GM19035 (cell line): ENCODE data around the gene TSPAN9.

ENCODE experiments used
- ATAC-seq: cut with Tn5 transposase; IDR thresholded peaks from one replicate; pipeline ENCODE4 v1.9.1; 2021; ENCODE audit not compliant: unreplicated experiment

Gene TSPAN9

DNA sequence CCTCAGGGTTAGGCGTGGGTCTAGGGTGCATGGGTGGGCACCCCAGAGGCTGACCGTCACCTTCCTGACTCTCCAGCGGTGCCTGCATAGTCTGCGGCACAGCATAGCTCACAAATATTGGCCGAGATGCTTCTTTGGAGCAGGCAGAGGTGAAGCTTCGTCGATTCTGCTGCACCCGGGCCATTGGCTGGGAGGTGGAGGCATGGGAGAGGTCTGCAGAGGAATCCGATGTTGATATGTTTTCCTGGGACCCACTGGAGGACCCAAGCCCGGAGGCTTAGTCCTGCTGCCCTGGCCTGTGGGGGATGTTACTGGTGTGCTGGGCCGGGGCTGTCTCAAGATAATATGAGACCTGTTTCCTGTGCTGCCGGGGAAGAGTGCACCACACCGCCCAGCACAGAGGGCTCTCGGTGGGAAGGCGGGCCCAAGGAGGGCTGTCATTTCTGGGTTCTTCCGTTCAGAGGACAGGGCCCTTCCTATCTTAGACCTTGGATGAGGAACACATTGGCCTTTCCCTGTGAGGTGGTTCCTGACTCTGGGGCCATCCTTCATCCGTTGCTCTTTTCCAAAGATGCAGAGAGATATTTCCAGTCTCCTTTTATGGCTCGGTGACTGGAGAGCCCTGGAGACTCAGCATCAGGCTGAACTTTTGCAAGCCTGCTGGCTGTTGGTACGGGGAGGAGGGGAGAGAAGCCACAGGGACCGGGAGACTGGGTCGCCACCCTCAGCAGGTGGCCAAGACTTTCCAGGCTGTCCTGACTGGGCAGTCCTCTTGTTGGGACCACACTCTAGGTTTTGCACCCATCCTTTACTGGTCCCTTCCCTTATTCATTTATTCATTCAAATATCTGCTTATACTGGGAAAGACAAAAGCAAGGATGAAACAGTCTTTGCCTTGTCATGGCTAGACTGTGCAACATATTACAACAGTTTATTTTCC lies 143.5 kb downstream of the TSPAN9 start:
- no peak for ATAC-seq

- ATAC-seq: no peak
These were observed 145.1 kb downstream of the TSPAN9 start for GRCh38 chr12:3222306-3222705.

GRCh38 chr12:3222979-3223378 lies 145.8 kb downstream of the TSPAN9 start:
- no peak for ATAC-seq

DNA sequence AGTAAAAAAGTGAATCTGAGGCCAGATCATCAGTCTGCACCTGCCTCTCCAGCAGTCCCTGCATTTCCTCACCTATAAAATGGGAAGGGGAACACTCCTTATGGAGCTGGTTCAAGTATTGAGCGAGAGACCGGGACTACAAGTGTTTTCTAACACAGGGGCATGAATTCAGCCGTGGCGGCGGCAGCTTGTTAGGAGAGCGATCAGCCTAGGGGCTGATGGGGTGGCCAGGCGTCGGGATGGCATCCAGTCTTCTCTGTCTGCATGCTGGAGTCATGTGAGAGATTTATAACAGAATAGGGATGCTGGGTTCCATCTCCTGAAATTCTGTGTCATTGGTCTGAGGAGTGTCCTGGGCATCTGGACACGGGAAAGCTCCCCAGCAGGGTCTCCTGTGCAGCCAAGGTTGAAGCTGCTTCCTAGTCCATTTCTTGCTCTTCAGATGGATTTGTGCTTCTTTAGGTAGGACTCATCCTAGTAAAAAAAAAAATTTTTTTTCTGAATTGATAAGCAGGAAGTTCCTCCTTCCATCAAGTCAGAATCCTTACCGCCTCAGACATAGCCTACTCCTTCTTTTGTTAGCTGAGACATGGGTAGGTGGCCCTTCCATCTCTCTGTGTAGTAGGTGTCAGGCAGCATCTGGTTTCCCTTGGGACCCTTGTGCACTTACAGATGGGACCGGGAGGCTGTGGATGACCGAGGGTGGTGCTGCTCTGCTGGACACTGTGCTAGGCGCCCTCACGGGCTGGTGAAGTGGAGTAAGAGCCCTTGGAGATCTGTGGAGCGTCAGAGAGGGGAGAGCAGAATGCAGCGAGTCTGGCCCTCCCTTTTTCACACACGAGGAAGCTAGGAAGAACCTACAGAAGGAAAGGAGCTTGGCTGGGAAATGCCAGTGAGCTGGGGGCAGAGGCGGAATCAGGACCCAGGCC lies 146.7 kb downstream of the TSPAN9 start:
- no peak for ATAC-seq

DNA sequence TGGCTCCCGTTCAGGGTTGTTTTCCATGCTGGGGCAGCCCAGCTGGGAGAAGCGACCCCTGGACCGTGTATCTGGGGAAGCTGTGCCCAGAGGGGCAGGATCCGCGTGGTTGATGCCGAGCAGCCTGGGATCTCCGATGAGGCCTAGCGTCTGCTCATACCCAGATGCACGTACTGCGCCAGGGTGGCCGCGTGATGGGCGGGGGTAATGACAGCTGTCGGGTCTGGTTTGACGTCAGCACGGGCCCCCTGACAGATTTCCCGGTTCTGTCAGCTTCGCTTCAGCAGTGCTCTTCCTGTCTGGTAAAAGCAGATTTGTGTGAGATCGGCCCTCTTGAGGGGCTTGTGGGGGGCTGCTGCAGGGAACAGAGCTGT lies 147.3 kb downstream of the TSPAN9 start:
- no peak for ATAC-seq

DNA sequence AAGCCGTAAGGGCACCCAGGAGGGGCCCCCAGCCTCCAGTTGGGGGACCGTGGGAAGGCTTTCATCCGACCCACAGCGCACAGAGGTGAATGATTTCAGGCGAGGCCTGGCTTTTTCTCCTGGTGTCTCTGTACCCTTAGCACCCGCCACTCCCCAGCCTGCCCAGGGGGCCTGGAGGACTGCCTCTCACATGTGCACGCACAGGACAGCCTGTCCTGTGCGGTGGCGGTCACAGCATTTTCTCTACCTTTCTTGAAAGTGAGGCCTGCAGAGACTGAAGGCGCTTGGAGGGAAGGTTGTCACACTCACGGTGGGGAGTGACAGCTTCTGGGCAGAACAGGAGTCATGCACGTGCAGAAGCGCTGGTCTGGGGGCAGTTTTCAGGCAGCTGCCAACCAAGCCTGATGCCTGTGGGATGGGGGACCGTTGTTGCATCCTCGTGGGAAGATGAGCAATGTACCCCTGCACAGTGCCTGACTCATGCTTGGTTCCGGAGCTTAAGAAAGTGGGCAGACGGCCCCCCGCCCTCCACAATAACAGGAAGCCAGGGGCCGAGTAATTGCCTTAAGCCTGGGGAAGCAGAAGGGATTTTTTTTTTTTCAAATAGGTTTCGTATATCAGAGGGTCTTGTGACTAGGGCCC lies 148.1 kb downstream of the TSPAN9 start:
- ATAC-seq: no peak

- ATAC-seq: no peak
These were observed 148.6 kb downstream of the TSPAN9 start for GRCh38 chr12:3225796-3226180.

DNA sequence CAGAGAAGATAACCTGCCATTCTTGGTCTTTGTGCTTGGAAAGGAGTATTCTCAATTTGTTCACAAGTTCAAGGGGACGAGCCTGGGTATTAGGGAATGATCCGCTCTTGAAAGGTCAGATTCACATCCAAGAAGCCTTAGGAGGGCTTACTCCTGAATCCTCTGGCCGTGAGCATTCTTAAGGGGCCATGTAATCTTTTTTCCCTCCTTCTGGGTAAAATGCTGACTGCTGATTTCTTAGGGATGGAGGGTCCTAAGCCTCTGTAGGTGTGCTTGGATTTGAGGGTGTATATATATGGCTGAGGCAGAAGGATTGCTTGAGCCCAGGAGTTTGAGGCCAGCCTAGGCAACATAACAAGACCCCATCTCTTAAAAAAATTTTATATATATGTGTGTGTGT lies 149.1 kb downstream of the TSPAN9 start:
- ATAC-seq: no peak

GRCh38 chr12:3227076-3227975 lies 150.1 kb downstream of the TSPAN9 start:
- ATAC-seq: no peak

- no peak for ATAC-seq
These were observed 151.4 kb downstream of the TSPAN9 start for GRCh38 chr12:3228552-3228951.

- ATAC-seq: no peak
These were observed 152.4 kb downstream of the TSPAN9 start for GRCh38 chr12:3229577-3229976.

GRCh38 chr12:3230758-3231375 lies 153.7 kb downstream of the TSPAN9 start:
- no peak for ATAC-seq

- ATAC-seq: no peak
These were observed 154.3 kb downstream of the TSPAN9 start for GRCh38 chr12:3231399-3231876.

GRCh38 chr12:3233797-3234196 lies 156.6 kb downstream of the TSPAN9 start:
- ATAC-seq: no peak

DNA sequence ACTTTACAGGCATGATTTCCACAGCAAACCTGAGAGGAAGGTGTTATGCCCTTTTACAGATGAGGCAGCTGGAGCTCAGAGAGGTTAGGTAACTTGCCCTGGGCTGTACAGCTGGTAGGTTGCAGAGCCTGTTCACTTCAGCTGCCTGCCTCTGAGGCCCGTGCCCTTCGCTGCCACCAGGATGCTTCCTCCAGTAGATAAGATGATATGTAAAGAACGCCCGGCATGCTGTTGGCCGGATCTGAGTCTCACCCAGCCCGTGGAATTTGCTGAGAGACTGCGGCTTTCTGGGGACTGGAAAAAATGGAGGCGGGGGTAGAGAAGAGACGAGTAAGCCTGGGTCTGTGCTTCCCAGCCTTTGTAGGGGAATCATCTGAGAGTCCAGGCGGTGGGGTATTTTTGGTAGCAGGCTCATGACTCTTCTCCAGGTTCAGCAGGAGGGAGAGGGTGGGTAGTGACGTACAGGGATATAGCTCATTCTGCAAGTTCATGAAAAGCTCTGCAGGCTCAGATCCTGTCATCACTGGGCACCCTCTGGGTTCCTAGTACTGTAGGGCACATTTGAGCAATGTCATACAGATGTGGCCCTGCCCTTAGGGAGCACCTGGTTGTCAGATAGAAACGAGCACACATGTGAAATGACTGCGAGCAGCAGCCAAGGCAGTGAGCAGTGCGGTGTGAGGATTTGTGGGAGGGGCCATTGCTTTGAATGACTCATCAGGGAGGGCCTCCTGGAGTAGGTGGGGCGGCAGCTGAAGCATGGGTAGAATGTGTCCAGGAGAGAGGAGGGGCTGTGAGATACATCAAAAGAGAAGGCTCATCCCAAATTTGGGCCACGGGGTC lies 159.4 kb downstream of the TSPAN9 start:
- ATAC-seq: no peak

DNA sequence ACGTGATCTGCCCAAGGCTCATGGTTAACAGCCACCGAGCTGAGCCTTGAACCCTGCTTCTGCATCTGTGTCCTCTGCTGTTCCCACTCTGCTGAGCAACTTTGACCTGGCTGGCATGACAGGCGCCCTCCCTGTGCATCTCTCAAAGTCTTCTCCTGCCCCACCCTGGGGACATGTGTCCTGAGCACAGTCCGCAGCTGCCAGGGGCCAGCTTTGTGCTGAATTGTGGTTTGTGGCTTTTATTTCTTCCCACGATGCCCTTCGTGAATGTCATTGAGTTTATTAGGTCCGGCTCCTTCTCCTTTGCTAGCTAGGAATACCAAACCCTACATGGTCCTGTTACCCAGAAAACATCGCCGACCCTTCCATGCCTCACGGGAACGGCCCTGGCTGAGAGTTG lies 161.0 kb downstream of the TSPAN9 start:
- ATAC-seq: no peak

GRCh38 chr12:3241621-3242020 lies 164.4 kb downstream of the TSPAN9 start:
- ATAC-seq: no peak

DNA sequence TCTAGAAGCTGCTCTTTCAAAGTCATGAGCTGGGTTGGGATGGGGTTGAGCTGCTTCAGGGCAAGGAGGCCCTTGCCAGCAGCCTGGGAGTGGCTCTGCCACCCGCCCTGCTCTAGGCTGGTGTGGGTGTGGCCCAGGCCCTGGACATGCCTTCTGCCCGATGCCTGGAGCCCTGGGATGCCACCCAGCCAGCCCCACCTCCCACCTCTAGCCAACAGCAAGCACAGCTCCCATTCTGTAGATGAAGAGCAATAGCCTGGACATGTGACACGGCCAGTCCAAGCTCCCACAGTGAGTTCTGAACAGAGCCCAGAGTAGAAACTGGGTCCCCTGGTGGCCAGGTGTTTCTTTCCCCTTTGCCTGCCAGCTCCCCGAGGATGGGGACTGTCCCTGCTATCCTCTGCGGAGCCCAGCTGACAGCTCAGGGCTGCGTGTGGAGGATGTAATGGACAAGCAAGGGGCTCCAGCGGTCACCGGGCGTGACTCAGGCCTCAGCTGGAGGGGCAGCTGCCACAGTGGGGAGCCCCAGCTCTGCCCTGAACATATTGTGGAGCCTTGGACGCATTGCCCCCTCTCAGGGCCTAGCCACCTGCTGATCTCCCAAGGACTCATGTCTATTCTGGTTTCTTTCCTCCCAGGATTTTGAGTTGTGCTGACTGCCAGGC lies 165.2 kb downstream of the TSPAN9 start:
- ATAC-seq: no peak
